ENCODE results near the gene EFHC1.

GRCh38 chr6:52495922-52496321 lies 75.8 kb downstream of the EFHC1 start:
- no peak for TF ChIP-seq CTCF (conservative IDR thresholded peaks at IDR 0.05)
- TF ChIP-seq ZFX (IDR thresholded peaks at IDR 0.05): no peak
